Measurements from ENCODE around the gene ST3GAL5.
"Not testable (repeated sequence)": the region's sequence is repeated elsewhere in the genome, so short reads cannot be mapped to it uniquely, and the experiment has no call there.

ST3GAL5 gene

GRCh38 chr2:85894554-85895278 lies 5.9 kb upstream of the ST3GAL5 start:
- in situ Hi-C loops (cut with MboI; ENCODE audit: low sequenced_read_pairs) = not testable (repeated sequence)

- in situ Hi-C loops (cut with MboI; ENCODE audit: low sequenced_read_pairs) = no loop called here
Observed at GRCh38 chr2:85893428-85894258, 4.9 kb upstream of the ST3GAL5 start.

GRCh38 chr2:85892216-85892944 lies 3.6 kb upstream of the ST3GAL5 start:
- in situ Hi-C loops (cut with MboI; ENCODE audit: low sequenced_read_pairs) = no loop called here

GRCh38 chr2:85890522-85891176 lies 1.9 kb upstream of the ST3GAL5 start:
- in situ Hi-C loops (cut with MboI; ENCODE audit: low sequenced_read_pairs) = no loop called here

- in situ Hi-C loops (cut with MboI; ENCODE audit: low sequenced_read_pairs) = no loop called here
Observed at GRCh38 chr2:85889627-85890281, 964 bp upstream of the ST3GAL5 start.

GRCh38 chr2:85888020-85888683 lies 638 bp downstream of the ST3GAL5 start:
- in situ Hi-C loops (cut with MboI; ENCODE audit: low sequenced_read_pairs) = no loop called here

- in situ Hi-C loops (cut with MboI; ENCODE audit: low sequenced_read_pairs) = no loop called here
Observed at GRCh38 chr2:85887566-85888019, 1.2 kb downstream of the ST3GAL5 start.

- in situ Hi-C loops (cut with MboI; ENCODE audit: low sequenced_read_pairs) = no loop called here
Observed at GRCh38 chr2:85886590-85886989, 2.2 kb downstream of the ST3GAL5 start.

- in situ Hi-C loops (cut with MboI; ENCODE audit: low sequenced_read_pairs) = no loop called here
Observed at GRCh38 chr2:85886141-85886540, 2.6 kb downstream of the ST3GAL5 start.

GRCh38 chr2:85881781-85882180 lies 7.0 kb downstream of the ST3GAL5 start:
- in situ Hi-C loops (cut with MboI; ENCODE audit: low sequenced_read_pairs) = not testable (repeated sequence)

- in situ Hi-C loops (cut with MboI; ENCODE audit: low sequenced_read_pairs) = not testable (repeated sequence)
Observed at GRCh38 chr2:85880716-85881328, 8.0 kb downstream of the ST3GAL5 start.

GRCh38 chr2:85878719-85879370 lies 9.9 kb downstream of the ST3GAL5 start:
- in situ Hi-C loops (cut with MboI; ENCODE audit: low sequenced_read_pairs) = no loop called here

GRCh38 chr2:85875350-85876050 lies 13.3 kb downstream of the ST3GAL5 start:
- in situ Hi-C loops (cut with MboI; ENCODE audit: low sequenced_read_pairs) = no loop called here

- in situ Hi-C loops (cut with MboI; ENCODE audit: low sequenced_read_pairs) = no loop called here
Observed at GRCh38 chr2:85873679-85874078, 15.1 kb downstream of the ST3GAL5 start.

GRCh38 chr2:85872536-85873161 lies 16.1 kb downstream of the ST3GAL5 start:
- in situ Hi-C loops (cut with MboI; ENCODE audit: low sequenced_read_pairs) = no loop called here

GRCh38 chr2:85871494-85872164 lies 17.2 kb downstream of the ST3GAL5 start:
- in situ Hi-C loops (cut with MboI; ENCODE audit: low sequenced_read_pairs) = no loop called here

- in situ Hi-C loops (cut with MboI; ENCODE audit: low sequenced_read_pairs) = no loop called here
Observed at GRCh38 chr2:85868822-85869221, 20.0 kb downstream of the ST3GAL5 start.

All from HL-60/S4 treated with retinoic acid at 250 ng/mL for 4 days and 3 days (cell line).